ENCODE measurements around the gene KCTD11.

- no peak for TF ChIP-seq GABPA (IDR thresholded peaks at IDR 0.05; ENCODE audit: low read depth)
- TF ChIP-seq CTCF (IDR thresholded peaks at IDR 0.05 in 2 of 3, conservative IDR thresholded peaks at IDR 0.05 in 1 of 3; ENCODE audit: control insufficient read depth in 2 of 3, extremely low read depth in 1 of 3, insufficient read depth in 1 of 3, low read depth in 3 of 3, low read length in 3 of 3), result no peak
- TF ChIP-seq EP300 (IDR thresholded peaks at IDR 0.05; ENCODE audit: borderline replicate concordance in 1 of 2, control insufficient read depth in 1 of 2, low read depth in 2 of 2, low read length in 2 of 2), result no peak
- no peak for TF ChIP-seq HCFC1 (IDR thresholded peaks at IDR 0.05; ENCODE audit: low read length)
- no peak for TF ChIP-seq POLR2AphosphoS2 (IDR thresholded peaks at IDR 0.05; ENCODE audit: low read depth, low read length)
- TF ChIP-seq NFYA (IDR thresholded peaks at IDR 0.05; ENCODE audit: borderline replicate concordance, low read depth, low read length), result no peak
- TF ChIP-seq SPI1 (IDR thresholded peaks at IDR 0.05; ENCODE audit: borderline replicate concordance, insufficient read depth, low read depth, low read length), result no peak
- no peak for TF ChIP-seq SREBF2 (IDR thresholded peaks at IDR 0.05; ENCODE audit: low read length)
- TF ChIP-seq NR2C2 (IDR thresholded peaks at IDR 0.05; ENCODE audit: borderline replicate concordance, control insufficient read depth, insufficient read length, low read depth), result no peak
- TF ChIP-seq ETV6 (conservative IDR thresholded peaks at IDR 0.05 in 1 of 2, IDR thresholded peaks at IDR 0.05 in 1 of 2; ENCODE audit: borderline replicate concordance in 1 of 2, low read depth in 1 of 2), result no peak
- TF ChIP-seq SIN3A (IDR thresholded peaks at IDR 0.05; ENCODE audit: low read depth, low read length), result no peak
- no peak for TF ChIP-seq ZSCAN29 (IDR thresholded peaks at IDR 0.05)
- TF ChIP-seq RB1 (IDR thresholded peaks at IDR 0.05; ENCODE audit: borderline replicate concordance), result no peak
Observed at GRCh38 chr17:7318121-7318860, 33.7 kb upstream of the KCTD11 start.

All from GM12878 (cell line).